ENCODE results near the gene DIP2A. TPM values are rescaled to one million over a fixed set of nuclear protein-coding genes. Genes with fewer than 3 reads are reported as not detected.

The DIP2A gene
- total RNA-seq, 1 experiment from 2014 or later: 19.4 TPM

GRCh38 chr21:46613391-46613790 is 154.7 kb downstream of the DIP2A start:
- no peak overlapping the region for H3K4me3 ChIP-seq (ENCODE audit: insufficient read depth, low read depth, low read length)
- H3K27me3 ChIP-seq (ENCODE audit: control insufficient read depth, insufficient read depth, low read length): no peaks in the 10 kb centered on the region
- H3K36me3 ChIP-seq (replicated peaks; ENCODE audit: control insufficient read depth, insufficient read depth, low read length): no peaks in the 10 kb centered on the region
- no peak for DNase-seq

GRCh38 chr21:46616050-46616449 is 157.4 kb downstream of the DIP2A start:
- Histone ChIP-seq H3K4me3 (ENCODE audit: insufficient read depth, low read depth, low read length) (no peak overlapping the region), H3K36me3 (replicated peaks; ENCODE audit: control insufficient read depth, insufficient read depth, low read length) (no peaks in the 10 kb centered on the region), H3K27me3 (ENCODE audit: control insufficient read depth, insufficient read depth, low read length) (no peaks in the 10 kb centered on the region)
- DNase-seq: no peak

- no peak for DNase-seq
- Histone ChIP-seq H3K36me3 (replicated peaks; ENCODE audit: control insufficient read depth, insufficient read depth, low read length) (no peaks in the 10 kb centered on the region), H3K4me3 (ENCODE audit: insufficient read depth, low read depth, low read length) (no peak overlapping the region), H3K27me3 (ENCODE audit: control insufficient read depth, insufficient read depth, low read length) (no peaks in the 10 kb centered on the region)
These were observed 158.0 kb downstream of the DIP2A start for GRCh38 chr21:46616656-46617055.

- H3K27me3 ChIP-seq (ENCODE audit: control insufficient read depth, insufficient read depth, low read length): no peaks in the 10 kb centered on the region
- no peak overlapping the region for H3K4me3 ChIP-seq (ENCODE audit: insufficient read depth, low read depth, low read length)
- H3K36me3 ChIP-seq (replicated peaks; ENCODE audit: control insufficient read depth, insufficient read depth, low read length): no peaks in the 10 kb centered on the region
- no peak for DNase-seq
These were observed 158.8 kb downstream of the DIP2A start for GRCh38 chr21:46617267-46618051.

GRCh38 chr21:46618738-46619379 is 160.2 kb downstream of the DIP2A start:
- Histone ChIP-seq H3K4me3 (ENCODE audit: insufficient read depth, low read depth, low read length) (no peak overlapping the region), H3K36me3 (replicated peaks; ENCODE audit: control insufficient read depth, insufficient read depth, low read length) (no peaks in the 10 kb centered on the region), H3K27me3 (ENCODE audit: control insufficient read depth, insufficient read depth, low read length) (no peaks in the 10 kb centered on the region)
- no peak for DNase-seq

Other genes starting within 250 kb of the DIP2A start
- gene LSS, start 230.1 kb upstream of the DIP2A start, total RNA-seq (2014; rRNA removed; shearing (Covaris generic)): 44.6 and 53.3 TPM in 2 replicates
- gene MCM3AP, start 173.3 kb upstream of the DIP2A start, total RNA-seq (2014; rRNA removed; shearing (Covaris generic)): 84.8 and 112 TPM in 2 replicates
- gene YBEY, start 172.5 kb upstream of the DIP2A start, total RNA-seq (2014; rRNA removed; shearing (Covaris generic)): 28.0 and 35.0 TPM in 2 replicates
- gene C21orf58, start 135.0 kb upstream of the DIP2A start, total RNA-seq (2014; rRNA removed; shearing (Covaris generic)): 16.8 and 26.4 TPM in 2 replicates
- 20.7 and 37.7 TPM in 2 replicates for gene PCNT, start 134.7 kb upstream of the DIP2A start, total RNA-seq (2014; rRNA removed; shearing (Covaris generic))
- gene S100B, start 146.2 kb downstream of the DIP2A start, total RNA-seq (2014; rRNA removed; shearing (Covaris generic)): 0.10 TPM in 1 of 2 replicates, not detected in the other
- gene PRMT2, start 176.8 kb downstream of the DIP2A start, total RNA-seq (2014; rRNA removed; shearing (Covaris generic)): 54.1 and 59.9 TPM in 2 replicates